Stimulated activated CD8-positive, alpha-beta memory T cell treated with anti-CD3 and anti-CD28 coated beads, Interleukin-15, amount 100 ng/mL, for 24 hours (primary cell): ENCODE measurements around the gene CHRNG.

Experiments
- DNase-seq: peaks from one replicate; pipeline ENCODE4 v3.0.0-alpha.2; 2020; ENCODE audit warnings: low read depth

CHRNG gene

DNA sequence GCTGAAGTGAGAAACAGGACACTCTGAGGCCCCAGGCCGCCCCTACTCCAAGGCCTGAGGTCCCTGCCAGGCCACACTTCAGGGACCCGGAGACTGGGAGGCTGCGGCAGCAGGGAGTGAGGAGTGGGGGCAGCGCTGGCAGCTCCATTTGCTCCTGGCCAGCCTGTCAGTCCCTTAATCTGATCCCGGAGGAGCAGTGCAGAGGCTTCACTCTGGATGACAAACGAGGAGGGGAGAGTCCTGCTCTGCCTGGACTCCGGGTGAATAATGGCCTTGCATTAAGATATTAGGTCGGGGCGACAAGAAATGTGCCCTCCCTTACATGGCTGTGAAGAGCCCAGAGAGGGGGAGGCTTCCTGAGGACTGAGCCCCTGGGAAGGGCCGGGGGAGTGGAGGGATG lies 33.6 kb upstream of the CHRNG start:
- DNase-seq = no peak

GRCh38 chr2:232506709-232507108 lies 32.8 kb upstream of the CHRNG start:
- no peak for DNase-seq

DNA sequence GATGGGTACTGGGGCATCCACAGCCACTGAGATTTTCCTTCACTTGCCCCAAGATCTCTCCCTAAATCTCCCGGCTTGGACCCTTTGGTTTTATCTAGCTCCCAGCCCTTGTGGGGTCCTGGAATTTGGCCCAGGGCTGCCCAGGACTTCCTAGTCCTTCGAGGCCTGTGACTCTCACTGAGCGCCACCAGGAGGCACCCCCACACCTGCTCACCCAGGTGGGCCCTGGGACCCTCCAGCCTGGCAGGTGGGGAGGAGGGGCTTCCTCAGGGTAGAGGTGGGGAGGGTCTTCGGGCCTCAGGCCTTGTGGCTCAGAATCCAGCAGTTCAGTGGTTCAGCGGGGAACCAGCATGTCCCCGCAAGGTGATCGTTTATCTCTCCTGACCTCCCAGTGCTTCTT lies 31.2 kb upstream of the CHRNG start:
- DNase-seq = no peak

DNA sequence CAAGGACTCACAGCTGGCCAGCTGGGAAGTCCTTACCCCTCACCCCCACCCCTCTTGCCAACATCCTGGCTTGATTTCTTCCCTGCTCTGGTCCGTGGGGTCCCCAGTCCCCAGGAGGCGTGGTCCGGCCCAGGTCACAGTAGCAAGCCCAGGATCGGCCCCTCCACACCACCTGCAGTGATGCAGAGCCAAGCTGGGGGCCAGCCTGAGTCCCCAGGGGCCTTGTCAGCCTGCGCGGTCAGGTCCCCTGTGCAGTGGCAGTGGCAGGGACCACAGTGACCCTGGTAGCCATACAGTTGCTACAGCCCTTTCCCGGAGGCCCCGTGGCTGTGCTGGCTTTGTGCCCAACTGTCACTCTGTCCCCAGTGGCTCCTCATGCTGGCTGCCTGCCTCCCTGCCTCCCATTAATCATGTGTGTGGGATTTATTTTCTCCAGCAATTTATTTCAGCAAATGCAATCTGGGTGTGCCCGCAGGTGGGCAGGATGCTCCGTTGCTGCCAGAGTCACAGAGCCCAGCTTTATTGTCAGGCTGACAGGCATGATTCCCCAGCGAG lies 28.1 kb upstream of the CHRNG start:
- no peak for DNase-seq

- no peak for DNase-seq
Observed at GRCh38 chr2:232512602-232513001, 26.9 kb upstream of the CHRNG start.

- no peak for DNase-seq
Observed at GRCh38 chr2:232513353-232513752, 26.1 kb upstream of the CHRNG start.

GRCh38 chr2:232515639-232516038 lies 23.9 kb upstream of the CHRNG start:
- no peak for DNase-seq

GRCh38 chr2:232516551-232516950 lies 22.9 kb upstream of the CHRNG start:
- no peak for DNase-seq

DNA sequence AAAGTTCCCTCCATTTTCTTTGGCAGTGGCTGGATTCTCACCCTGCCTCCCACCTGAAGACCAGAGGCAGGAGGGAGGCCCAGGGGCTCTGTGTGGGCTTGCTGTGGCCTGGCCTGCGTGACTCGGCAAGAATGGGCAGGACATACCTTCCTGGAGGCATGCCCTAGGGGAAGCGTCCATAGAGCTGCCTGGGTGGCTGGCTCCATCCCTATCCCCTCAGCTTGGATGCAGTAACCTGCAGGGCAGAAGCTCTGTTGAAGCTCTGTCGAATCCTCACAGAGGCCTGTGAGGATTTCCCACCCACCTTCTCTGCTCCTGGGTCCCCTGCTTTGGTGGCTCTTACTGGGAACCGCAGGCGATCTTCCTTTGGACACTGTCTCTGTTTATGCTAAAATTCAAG lies 20.6 kb upstream of the CHRNG start:
- DNase-seq = no peak

GRCh38 chr2:232519581-232520438 lies 19.7 kb upstream of the CHRNG start, which contains the start of gene PRSS56:
TSS of gene PRSS56 (plus strand) at chr2:232520388. CDS start at chr2:232520599, 211 bp downstream.
- no peak for DNase-seq

DNA sequence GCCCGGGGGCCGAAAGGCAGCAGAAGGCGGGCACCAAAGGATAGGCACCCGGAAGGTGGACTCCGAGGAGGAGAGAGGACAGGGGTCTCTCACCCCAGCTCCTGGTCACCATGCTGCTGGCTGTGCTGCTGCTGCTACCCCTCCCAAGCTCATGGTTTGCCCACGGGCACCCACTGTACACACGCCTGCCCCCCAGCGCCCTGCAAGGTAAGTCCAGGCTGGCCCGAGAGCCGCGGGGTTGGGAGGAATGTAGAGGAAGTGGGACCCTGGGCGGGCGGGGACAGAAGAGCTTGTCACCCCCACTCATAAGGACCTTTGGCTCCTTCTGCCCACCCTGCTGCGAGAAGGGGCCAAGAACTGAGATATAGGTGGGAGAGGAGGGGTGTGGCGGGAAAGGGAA lies 19.0 kb upstream of the CHRNG start:
- DNase-seq = no peak

DNA sequence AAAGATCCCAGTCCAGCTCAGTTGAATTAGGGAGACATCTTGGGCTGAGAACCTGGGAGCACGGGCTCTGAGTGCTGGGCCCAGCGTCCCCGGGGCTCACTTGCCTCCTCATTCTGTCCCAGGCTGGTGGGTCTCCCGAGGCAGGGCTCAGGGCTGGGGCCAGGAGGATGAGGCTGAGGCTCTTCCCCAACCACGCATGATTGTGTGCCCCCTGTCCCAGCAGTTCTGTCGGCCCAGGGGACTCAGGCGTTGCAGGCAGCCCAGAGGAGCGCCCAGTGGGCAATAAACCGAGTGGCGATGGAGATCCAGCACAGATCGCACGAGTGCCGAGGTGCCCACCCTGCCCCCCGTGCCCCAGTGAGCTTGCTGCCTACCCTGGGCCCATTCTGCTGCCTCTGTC lies 18.4 kb upstream of the CHRNG start:
- DNase-seq = no peak

GRCh38 chr2:232521959-232522622 lies 17.4 kb upstream of the CHRNG start:
- DNase-seq = peak; percentile 76

DNA sequence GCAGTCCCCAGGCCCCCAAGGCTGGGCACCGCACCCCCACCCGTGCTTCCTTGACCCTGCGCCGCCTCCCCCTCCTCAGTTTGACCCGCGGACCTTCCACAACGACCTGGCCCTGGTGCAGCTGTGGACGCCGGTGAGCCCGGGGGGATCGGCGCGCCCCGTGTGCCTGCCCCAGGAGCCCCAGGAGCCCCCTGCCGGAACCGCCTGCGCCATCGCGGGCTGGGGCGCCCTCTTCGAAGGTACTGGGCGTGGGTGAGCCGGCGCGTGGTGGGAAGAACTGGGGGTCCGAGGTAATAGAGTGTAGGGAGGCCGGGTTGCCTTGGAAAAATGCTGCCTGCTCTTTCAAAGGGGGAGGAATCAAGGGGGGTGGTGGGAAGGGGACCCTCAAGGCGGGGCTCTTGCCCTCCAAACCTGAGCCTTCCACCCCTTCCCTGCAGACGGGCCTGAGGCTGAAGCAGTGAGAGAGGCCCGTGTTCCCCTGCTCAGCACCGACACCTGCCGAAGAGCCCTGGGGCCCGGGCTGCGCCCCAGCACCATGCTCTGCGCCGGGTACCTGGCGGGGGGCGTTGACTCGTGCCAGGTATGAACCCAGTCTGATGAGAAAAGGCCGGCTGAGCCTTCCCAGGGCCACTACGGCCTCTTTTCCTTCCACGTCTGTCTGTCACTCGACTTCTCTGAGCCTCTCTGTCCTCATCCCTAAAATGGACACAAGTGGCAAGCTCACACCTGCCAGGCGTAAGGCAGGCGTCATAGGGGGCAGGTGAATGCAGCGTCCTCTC lies 16.7 kb upstream of the CHRNG start:
- DNase-seq = no peak

DNA sequence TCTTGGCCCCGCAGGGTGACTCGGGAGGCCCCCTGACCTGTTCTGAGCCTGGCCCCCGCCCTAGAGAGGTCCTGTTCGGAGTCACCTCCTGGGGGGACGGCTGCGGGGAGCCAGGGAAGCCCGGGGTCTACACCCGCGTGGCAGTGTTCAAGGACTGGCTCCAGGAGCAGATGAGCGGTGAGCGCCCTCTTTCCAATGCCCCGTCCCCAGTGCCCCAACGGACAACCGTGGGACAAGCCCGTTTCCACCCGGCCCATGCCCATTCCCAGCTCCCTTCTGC lies 16.1 kb upstream of the CHRNG start:
- no peak for DNase-seq

DNA sequence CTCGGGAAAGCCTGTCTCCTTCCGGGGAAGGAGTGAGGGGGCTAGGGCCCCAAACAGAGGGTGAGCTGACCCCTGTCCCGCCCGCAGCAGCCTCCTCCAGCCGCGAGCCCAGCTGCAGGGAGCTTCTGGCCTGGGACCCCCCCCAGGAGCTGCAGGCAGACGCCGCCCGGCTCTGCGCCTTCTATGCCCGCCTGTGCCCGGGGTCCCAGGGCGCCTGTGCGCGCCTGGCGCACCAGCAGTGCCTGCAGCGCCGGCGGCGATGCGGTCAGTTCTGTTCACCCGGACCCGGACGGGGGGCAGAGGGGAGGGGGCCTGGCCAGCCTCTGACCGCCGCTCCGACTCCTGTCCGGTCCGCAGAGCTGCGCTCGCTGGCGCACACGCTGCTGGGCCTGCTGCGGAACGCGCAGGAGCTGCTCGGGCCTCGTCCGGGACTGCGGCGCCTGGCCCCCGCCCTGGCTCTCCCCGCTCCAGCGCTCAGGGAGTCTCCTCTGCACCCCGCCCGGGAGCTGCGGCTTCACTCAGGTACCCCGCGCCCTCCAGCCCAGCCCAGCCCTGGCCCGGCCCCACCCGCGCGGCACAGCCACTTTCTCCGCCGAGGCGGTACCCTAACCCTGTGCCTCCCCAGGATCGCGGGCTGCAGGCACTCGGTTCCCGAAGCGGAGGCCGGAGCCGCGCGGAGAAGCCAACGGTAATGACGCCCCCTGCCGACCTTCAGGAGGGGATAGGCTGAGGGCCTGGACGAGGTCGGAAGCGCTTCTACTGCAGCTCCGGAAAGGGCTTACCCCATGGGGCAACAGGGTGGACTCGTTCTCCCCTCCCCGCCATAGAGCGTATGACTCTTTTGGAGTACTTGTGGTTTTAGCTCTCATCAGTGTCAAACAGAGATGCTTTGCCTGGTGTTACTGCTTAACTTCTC lies 15.6 kb upstream of the CHRNG start:
- DNase-seq = no peak

GRCh38 chr2:232524771-232525170 lies 14.7 kb upstream of the CHRNG start:
- no peak for DNase-seq

GRCh38 chr2:232525199-232525598 lies 14.3 kb upstream of the CHRNG start:
- no peak for DNase-seq

DNA sequence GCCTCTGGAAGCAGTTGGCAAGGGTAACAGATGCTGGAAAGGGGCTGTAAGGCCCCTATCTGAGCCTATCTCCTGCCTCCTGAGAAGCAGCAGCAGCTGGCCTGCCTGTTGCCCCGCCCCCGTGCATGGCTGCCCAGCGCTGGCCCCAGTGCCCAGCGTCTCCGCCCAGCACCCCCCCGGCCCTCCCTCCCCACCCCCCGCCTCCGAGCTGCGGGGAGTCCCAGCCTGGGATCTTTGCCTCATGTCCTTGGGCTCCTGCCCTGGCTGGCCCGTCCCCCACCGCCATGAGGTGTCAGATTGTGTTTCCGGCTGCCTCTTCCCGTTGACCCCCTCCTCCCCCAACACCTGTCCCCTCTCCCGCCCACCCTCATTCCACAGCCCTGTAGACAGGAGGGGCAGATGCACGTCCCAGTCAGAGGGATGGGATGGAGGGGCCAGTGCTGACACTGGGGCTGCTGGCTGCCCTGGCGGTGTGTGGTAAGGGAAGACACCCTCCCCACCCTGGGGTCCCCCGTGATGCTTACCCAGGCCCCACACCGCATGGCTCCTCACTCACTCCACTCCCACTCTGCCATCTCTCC lies 13.6 kb upstream of the CHRNG start, which contains the start of gene CHRND:
TSS of gene CHRND (plus strand) at position 370 of the 581 bp plus-strand sequence. CDS start at position 426, 56 bp downstream.
- no peak for DNase-seq

DNA sequence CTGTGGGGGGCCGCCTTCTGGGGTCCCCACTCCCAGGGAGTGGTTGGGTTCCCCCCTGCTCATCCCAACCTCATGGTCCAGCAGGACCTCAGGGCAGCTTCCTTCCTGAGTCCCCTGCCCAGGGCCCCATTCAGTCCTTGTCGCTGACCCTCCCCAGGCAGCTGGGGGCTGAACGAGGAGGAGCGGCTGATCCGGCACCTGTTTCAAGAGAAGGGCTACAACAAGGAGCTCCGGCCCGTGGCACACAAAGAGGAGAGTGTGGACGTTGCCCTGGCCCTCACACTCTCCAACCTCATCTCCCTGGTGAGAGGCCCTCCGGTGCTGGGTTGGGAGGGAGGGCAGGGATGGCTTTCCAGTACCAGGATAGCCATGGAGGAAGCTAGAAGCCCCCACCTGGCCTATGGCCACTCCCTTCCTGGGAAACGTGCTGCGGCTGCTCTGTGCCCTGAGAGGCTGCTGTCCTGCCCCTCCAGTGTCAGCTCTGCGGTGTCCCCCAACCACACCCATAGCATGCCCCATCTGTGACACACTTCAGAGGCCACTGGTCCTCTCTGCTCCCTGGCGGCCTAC lies 13.0 kb upstream of the CHRNG start:
- DNase-seq = no peak
